Measurements from ENCODE around the gene GPR152.

DNA sequence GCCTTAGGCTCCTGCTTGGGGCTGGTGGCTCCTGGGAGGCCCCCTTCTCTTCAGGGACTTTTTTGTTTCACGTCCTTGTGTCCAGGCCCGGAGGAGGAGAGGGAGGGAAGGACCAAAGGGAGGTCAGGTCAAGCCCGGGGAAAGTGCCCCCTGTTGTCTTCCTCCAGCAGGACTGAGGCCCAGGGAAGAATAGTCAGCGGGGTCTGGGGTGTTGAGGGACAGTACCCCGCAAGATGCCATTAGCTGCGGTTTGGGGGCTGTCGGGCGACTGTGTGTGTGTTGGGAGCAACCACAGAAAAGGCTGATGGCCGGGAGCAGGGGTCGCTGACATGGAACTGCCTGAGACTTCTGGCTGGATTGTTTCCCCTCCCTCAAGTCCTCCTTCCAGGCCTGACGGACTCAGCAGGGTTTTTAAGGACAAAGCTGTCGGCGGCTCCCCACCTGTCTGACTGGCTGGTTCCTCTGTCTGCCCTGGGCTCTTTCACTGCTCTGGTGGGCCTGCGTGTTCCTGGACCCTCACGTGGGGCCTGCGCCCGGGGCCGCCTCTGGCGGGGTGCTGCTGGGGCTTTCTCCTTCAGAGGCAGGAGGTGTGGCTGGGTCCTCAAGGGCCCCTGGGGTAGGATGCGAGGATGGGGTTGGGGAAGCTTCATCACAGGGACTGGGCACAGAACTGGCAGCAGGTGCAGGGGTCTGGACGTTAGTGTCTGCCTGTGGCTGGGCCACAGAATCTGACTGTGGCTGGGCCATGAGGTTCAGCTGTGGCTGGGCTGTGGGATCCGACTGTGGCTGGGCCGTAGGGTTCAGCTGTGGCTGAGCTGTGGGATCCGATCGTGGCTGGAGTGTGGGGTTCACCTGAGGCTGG lies 1.5 kb downstream of the GPR152 start:
- TF ChIP-seq, protein P1, sequence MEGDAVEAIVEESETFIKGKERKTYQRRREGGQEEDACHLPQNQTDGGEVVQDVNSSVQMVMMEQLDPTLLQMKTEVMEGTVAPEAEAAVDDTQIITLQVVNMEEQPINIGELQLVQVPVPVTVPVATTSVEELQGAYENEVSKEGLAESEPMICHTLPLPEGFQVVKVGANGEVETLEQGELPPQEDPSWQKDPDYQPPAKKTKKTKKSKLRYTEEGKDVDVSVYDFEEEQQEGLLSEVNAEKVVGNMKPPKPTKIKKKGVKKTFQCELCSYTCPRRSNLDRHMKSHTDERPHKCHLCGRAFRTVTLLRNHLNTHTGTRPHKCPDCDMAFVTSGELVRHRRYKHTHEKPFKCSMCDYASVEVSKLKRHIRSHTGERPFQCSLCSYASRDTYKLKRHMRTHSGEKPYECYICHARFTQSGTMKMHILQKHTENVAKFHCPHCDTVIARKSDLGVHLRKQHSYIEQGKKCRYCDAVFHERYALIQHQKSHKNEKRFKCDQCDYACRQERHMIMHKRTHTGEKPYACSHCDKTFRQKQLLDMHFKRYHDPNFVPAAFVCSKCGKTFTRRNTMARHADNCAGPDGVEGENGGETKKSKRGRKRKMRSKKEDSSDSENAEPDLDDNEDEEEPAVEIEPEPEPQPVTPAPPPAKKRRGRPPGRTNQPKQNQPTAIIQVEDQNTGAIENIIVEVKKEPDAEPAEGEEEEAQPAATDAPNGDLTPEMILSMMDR (conservative IDR thresholded peaks at IDR 0.05 in 1 of 2, IDR thresholded peaks at IDR 0.05 in 1 of 2; ENCODE audit: extremely low read depth in 1 of 2, insufficient read depth in 1 of 2, low read depth in 1 of 2, low read length in 2 of 2), result no peak
- no peak for TF ChIP-seq EZH2 (IDR thresholded peaks at IDR 0.05; ENCODE audit: borderline replicate concordance, low read length)
